ENCODE data around the gene SCAF1. TPM values are rescaled to one million over a fixed set of nuclear protein-coding genes. Genes with fewer than 3 reads are reported as not detected.
A peak's percentile ranks its signal among the peaks of the same experiment; 100 is the strongest.

The SCAF1 gene
- total and polyA plus RNA-seq, 10 donors, result 7.5 to 66.2 (median 33.8) TPM

DNA sequence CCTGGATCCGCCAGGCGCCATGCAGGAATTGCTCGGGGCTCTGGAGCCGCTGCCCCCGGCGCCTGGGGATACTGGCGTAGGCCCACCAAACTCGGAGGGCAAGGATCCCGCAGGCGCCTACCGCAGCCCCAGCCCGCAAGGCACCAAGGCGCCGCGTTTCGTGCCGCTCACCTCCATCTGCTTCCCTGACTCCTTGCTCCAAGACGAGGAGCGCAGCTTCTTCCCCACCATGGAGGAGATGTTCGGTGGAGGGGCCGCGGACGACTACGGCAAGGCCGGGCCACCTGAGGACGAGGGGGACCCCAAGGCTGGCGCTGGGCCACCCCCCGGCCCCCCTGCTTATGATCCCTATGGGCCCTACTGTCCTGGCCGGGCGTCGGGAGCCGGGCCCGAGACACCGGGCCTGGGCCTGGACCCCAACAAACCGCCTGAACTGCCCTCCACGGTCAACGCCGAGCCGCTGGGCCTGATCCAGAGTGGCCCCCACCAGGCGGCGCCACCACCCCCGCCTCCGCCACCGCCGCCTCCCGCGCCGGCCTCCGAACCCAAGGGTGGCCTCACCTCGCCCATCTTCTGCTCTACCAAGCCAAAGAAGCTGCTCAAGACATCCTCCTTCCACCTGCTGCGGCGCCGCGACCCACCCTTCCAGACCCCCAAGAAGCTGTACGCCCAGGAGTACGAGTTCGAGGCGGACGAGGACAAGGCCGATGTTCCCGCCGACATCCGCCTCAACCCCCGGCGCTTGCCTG, 44.9 kb upstream of the SCAF1 start:
- Histone ChIP-seq H3K4me3 (no peak overlapping the region), H3K36me3 (peaks cover 9 to 86% (median 80%) of the 10 kb centered on the region in 6 donors), H3K27ac (no peak overlapping the region), H3K4me1 (peaks cover 16 to 38% (median 24%) of the 10 kb centered on the region in 6 donors), H3K27me3 (replicated peaks in 1 of 7) (no peaks in the 10 kb centered on the region), H3K9me3 (no peaks in the 10 kb centered on the region)
- WGBS, 5 donors, result 96 to 98% (median 97%) methylated on average over 54 to 65 of the region's 65 CpGs
- DNase-seq, result no peak
- intact Hi-C loops (cut with DNase I; ENCODE audit: low total_unique reads), result loop anchor here (10.0 kb wide), 1 partner anchor 68 kb away; the partner anchor contains the start of genes BCL2L12 and IRF3
- TF ChIP-seq POLR2AphosphoS5 (IDR thresholded peaks at IDR 0.05) (peak; percentile 3 to 50 (median 35)), POLR2A (IDR thresholded peaks at IDR 0.05) (no peak)
- TF ChIP-seq, protein P1, sequence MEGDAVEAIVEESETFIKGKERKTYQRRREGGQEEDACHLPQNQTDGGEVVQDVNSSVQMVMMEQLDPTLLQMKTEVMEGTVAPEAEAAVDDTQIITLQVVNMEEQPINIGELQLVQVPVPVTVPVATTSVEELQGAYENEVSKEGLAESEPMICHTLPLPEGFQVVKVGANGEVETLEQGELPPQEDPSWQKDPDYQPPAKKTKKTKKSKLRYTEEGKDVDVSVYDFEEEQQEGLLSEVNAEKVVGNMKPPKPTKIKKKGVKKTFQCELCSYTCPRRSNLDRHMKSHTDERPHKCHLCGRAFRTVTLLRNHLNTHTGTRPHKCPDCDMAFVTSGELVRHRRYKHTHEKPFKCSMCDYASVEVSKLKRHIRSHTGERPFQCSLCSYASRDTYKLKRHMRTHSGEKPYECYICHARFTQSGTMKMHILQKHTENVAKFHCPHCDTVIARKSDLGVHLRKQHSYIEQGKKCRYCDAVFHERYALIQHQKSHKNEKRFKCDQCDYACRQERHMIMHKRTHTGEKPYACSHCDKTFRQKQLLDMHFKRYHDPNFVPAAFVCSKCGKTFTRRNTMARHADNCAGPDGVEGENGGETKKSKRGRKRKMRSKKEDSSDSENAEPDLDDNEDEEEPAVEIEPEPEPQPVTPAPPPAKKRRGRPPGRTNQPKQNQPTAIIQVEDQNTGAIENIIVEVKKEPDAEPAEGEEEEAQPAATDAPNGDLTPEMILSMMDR (IDR thresholded peaks at IDR 0.05 in 8 of 11, conservative IDR thresholded peaks at IDR 0.05 in 3 of 11), result no peak

DNA sequence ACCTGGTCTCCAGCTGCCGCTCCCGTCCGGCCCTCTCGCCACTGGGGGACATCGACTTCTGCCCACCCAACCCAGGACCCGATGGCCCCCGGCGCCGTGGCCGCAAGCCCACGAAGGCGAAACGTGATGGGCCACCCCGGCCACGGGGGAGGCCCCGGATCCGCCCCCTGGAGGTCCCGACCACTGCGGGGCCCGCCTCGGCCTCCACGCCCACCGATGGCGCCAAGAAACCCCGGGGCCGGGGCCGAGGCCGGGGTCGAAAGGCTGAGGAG, 44.4 kb upstream of the SCAF1 start:
- no peak overlapping the region for H3K27ac ChIP-seq
- H3K4me1 ChIP-seq, result peaks cover 13 to 34% (median 19%) of the 10 kb centered on the region in 6 donors
- no peaks in the 10 kb centered on the region for H3K9me3 ChIP-seq
- TF ChIP-seq POLR2A (IDR thresholded peaks at IDR 0.05), result no peak
- TF ChIP-seq POLR2AphosphoS5 (IDR thresholded peaks at IDR 0.05), result peak in 1 of 3 donors; percentile 6
- TF ChIP-seq, protein P1 (IDR thresholded peaks at IDR 0.05 in 8 of 11, conservative IDR thresholded peaks at IDR 0.05 in 3 of 11), result no peak
- no peak overlapping the region for H3K4me3 ChIP-seq
- no peak for DNase-seq
- peaks cover 9 to 92% (median 85%) of the 10 kb centered on the region in 6 donors for H3K36me3 ChIP-seq
- intact Hi-C loops (cut with DNase I; ENCODE audit: low total_unique reads), result loop anchor here (10.0 kb wide), 1 partner anchor 67 kb away; the partner anchor contains the start of genes BCL2L12 and IRF3
- H3K27me3 ChIP-seq (replicated peaks in 1 of 7), result no peaks in the 10 kb centered on the region
- WGBS, 5 donors, result 96 to 98% (median 97%) methylated on average over 29 of the region's 29 CpGs

DNA sequence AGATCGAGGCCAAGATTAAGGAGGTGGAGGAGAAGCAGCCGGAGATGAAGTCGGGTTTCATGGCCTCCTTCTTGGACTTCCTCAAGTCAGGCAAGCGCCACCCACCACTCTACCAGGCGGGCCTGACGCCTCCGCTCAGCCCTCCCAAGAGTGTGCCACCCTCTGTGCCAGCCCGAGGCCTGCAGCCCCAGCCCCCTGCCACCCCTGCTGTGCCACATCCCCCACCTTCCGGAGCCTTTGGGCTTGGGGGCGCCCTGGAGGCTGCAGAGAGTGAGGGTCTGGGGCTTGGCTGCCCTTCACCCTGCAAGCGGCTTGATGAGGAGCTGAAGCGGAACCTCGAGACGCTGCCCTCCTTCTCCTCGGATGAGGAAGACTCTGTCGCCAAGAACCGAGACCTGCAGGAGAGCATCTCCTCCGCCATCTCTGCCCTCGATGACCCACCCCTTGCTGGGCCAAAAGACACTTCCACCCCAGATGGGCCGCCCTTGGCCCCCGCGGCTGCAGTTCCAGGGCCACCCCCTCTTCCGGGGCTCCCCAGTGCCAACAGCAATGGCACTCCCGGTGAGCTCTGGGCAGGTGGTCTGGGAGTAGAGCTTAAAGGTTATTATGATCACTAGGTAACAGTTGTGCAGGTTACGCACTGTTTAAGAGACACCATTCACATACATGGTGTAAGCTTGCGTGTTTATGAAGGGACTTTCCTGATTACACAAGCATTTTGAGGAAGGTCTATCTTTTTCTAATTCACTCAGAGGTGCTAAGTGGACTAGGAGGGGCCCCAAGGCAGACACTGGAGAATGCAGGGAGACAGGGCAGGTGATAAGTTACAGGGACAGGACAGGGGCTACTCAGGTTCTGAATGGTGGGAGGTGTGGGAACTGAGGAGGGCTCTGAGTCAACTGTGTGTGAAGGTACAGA, 42.4 kb upstream of the SCAF1 start:
- intact Hi-C loops (cut with DNase I; ENCODE audit: low total_unique reads), result loop anchor here (10.0 kb wide), 1 partner anchor 65 kb away; the partner anchor contains the start of genes BCL2L12 and IRF3
- H3K4me1 ChIP-seq, result peaks cover 0 to 22% (median 1%) of the 10 kb centered on the region in 6 donors
- H3K4me3 ChIP-seq, result no peak overlapping the region
- no peaks in the 10 kb centered on the region for H3K9me3 ChIP-seq
- H3K36me3 ChIP-seq, result peaks cover 12 to 100% (median 98%) of the 10 kb centered on the region in 6 donors
- H3K27me3 ChIP-seq (replicated peaks in 1 of 7), result no peaks in the 10 kb centered on the region
- no peak overlapping the region for H3K27ac ChIP-seq
- WGBS, 5 donors, result 91 to 93% (median 91%) methylated on average over 24 to 26 of the region's 26 CpGs
- TF ChIP-seq, protein P1 (IDR thresholded peaks at IDR 0.05 in 8 of 11, conservative IDR thresholded peaks at IDR 0.05 in 3 of 11), result no peak
- TF ChIP-seq POLR2A (IDR thresholded peaks at IDR 0.05) (no peak), POLR2AphosphoS5 (IDR thresholded peaks at IDR 0.05) (peak in 2 of 3 donors; percentile 35 to 73)
- DNase-seq, result no peak
